Vagina (tissue), 2 donors: ENCODE results near the gene CSMD2. TPM values are rescaled to one million over a fixed set of nuclear protein-coding genes. Genes with fewer than 3 reads are reported as not detected.

Experiments used
- DNase-seq, 2 donors: peaks; one replicate each; pipeline ENCODE4 v3.0.0-alpha.2; 2017; ENCODE audit errors: extremely low spot score in 2 of 2
- H3K27ac ChIP-seq: fragments of 200-600 bp; sonication (generic); one replicate; pipeline ENCODE4 v1.5.1; 2019
- H3K27me3 ChIP-seq: fragments of 200-600 bp; sonication (generic); one replicate; pipeline ENCODE4 v1.5.1; 2019
- H3K36me3 ChIP-seq, 2 donors: fragments of 200-600 bp; sonication (generic); one replicate each; pipeline ENCODE4 v1.5.1; 2017 to 2019
- H3K4me1 ChIP-seq: fragments of 200-600 bp; sonication (generic); one replicate; pipeline ENCODE4 v1.5.1; 2019
- H3K4me3 ChIP-seq, 2 donors: fragments of 200-600 bp; sonication (generic); 1 replicate in 1 of 2; 2 replicates in 1 of 2; pipeline ENCODE4 v1.5.1; 2016 to 2019
- H3K9me3 ChIP-seq: fragments of 200-600 bp; sonication (generic); one replicate; pipeline ENCODE4 v1.5.1; 2019
- CTCF ChIP-seq, 3 experiments: fragments of 450-650 bp in 2 of 3; fragments of 200-600 bp in 1 of 3; sonication (generic) in 1 of 3; IDR thresholded peaks; one replicate each; pipeline ENCODE4 v1.5.1; 2017 to 2019; ENCODE audit warnings: antibody characterized with exemption in 3 of 3, mild to moderate bottlenecking in 2 of 3, moderate library complexity in 2 of 3
- POLR2A ChIP-seq, 2 donors: fragments of 450-650 bp; IDR thresholded peaks; one replicate each; pipeline ENCODE4 v1.6.1; 2017; ENCODE audit warnings: antibody characterized with exemption in 2 of 2, mild to moderate bottlenecking in 2 of 2, moderate library complexity in 2 of 2
- POLR2AphosphoS5 ChIP-seq, 2 donors: sonication (generic); formaldehyde crosslinking; IDR thresholded peaks; one replicate each; pipeline ENCODE4 v1.9.0; 2017; ENCODE audit warnings: antibody characterized with exemption in 2 of 2, mild to moderate bottlenecking in 2 of 2, low read depth in 1 of 2; ENCODE audit not compliant: insufficient read depth in 1 of 2
- intact Hi-C: fragments of 100-400 bp; cut with DNase I; formaldehyde crosslinking; loops from one replicate; pipeline ENCODE4 v1.15.1; 2023
- total RNA-seq: library from RNA; depleted of rRNA; stranded (reverse); fragments of >200 nt; gene quantifications from one replicate; pipeline ENCODE4 v1.2.3, GENCODE V29; 2016

CSMD2 gene
- total RNA-seq, 1 donor from 2014 or later: 0.25 TPM

DNA sequence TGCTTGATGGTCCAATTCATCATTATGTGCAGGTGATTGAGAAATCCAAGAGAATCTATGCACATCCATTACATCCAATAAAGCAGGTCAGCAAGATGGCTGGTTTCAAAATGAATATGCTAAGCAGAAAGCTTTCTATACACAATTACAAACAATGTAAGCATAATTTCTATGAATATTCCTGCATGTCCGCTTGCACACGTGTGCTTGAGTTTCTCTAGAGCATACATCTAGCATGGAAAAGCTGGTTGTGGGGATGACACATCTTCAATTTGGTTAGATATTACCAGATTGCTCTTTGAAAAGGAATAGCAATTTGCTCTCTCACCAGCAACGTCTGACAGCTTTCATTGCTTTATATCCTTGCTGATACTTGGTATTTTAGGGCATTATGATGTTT, 461.6 kb downstream of the CSMD2 start:
- TF ChIP-seq CTCF (IDR thresholded peaks at IDR 0.05): no peak
- no peak for TF ChIP-seq POLR2A (IDR thresholded peaks at IDR 0.05)
- no peak for TF ChIP-seq POLR2AphosphoS5 (IDR thresholded peaks at IDR 0.05; ENCODE audit: insufficient read depth in 1 of 2, low read depth in 1 of 2)
- no peaks in the 10 kb centered on the region for H3K9me3 ChIP-seq
- no peak overlapping the region for H3K4me3 ChIP-seq
- intact Hi-C loops: no loop called here
- no peak for DNase-seq
- H3K4me1 ChIP-seq: no peaks in the 10 kb centered on the region
- H3K27me3 ChIP-seq: no peaks in the 10 kb centered on the region
- no peaks in the 10 kb centered on the region for H3K36me3 ChIP-seq
- H3K27ac ChIP-seq: no peak overlapping the region

GRCh38 chr1:33698361-33699035, 466.5 kb downstream of the CSMD2 start:
- Histone ChIP-seq H3K36me3 (no peaks in the 10 kb centered on the region), H3K27ac (no peak overlapping the region), H3K27me3 (no peaks in the 10 kb centered on the region), H3K9me3 (no peaks in the 10 kb centered on the region), H3K4me3 (no peak overlapping the region), H3K4me1 (no peaks in the 10 kb centered on the region)
- no peak for DNase-seq
- intact Hi-C loops: no loop called here
- TF ChIP-seq POLR2AphosphoS5 (IDR thresholded peaks at IDR 0.05; ENCODE audit: insufficient read depth in 1 of 2, low read depth in 1 of 2): no peak
- no peak for TF ChIP-seq CTCF (IDR thresholded peaks at IDR 0.05)
- no peak for TF ChIP-seq POLR2A (IDR thresholded peaks at IDR 0.05)

DNA sequence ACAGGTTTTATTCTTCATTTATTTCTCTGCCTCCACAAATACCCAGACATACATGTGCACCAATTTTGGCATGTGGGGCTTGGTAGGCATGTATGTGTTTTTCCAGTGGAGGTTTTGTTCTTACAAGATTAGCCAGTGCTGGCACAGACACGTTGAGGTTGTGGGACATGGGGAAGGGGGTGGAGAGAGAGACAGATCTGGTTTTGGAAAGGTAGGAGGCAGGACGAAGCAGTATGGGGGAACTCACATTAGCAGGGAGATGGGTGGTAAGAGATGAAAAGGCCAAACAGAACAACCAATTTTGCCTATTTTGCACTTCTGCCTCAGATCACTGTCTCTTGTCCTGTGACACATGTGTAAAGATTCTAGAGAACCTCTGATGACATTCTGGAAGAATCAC, 467.2 kb downstream of the CSMD2 start:
- intact Hi-C loops: no loop called here

DNA sequence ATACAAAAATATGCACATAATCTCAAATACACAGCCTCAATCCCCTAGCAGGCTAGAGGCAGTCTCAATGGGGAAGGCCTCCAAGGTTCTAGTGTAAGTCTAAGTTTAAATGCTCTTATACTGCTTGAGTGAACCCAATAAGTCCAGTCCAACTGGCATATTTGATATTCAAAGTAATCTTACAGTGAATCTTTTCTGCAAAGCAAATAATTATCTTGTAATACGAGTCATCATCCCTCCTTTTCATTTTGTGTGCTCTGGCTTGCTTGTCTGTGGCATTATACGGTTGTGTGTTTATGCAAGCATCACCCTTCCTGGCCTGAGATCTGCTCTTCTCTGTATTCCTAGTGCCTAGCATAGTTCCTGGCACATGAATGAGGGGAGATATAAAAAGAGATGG, 468.1 kb downstream of the CSMD2 start:
- intact Hi-C loops: no loop called here
- no peaks in the 10 kb centered on the region for H3K4me1 ChIP-seq
- DNase-seq: no peak
- H3K27me3 ChIP-seq: no peaks in the 10 kb centered on the region
- H3K36me3 ChIP-seq: no peaks in the 10 kb centered on the region
- TF ChIP-seq POLR2A (IDR thresholded peaks at IDR 0.05) (no peak), POLR2AphosphoS5 (IDR thresholded peaks at IDR 0.05; ENCODE audit: insufficient read depth in 1 of 2, low read depth in 1 of 2) (no peak), CTCF (IDR thresholded peaks at IDR 0.05) (no peak)
- H3K27ac ChIP-seq: no peak overlapping the region
- no peak overlapping the region for H3K4me3 ChIP-seq
- H3K9me3 ChIP-seq: no peaks in the 10 kb centered on the region

More for the DNA sequence above, 467.2 kb downstream of the CSMD2 start:
- DNase-seq: no peak
- no peaks in the 10 kb centered on the region for H3K9me3 ChIP-seq
- no peaks in the 10 kb centered on the region for H3K27me3 ChIP-seq
- TF ChIP-seq POLR2AphosphoS5 (IDR thresholded peaks at IDR 0.05; ENCODE audit: insufficient read depth in 1 of 2, low read depth in 1 of 2) (no peak), CTCF (IDR thresholded peaks at IDR 0.05) (no peak), POLR2A (IDR thresholded peaks at IDR 0.05) (no peak)
- H3K4me1 ChIP-seq: no peaks in the 10 kb centered on the region
- H3K36me3 ChIP-seq: no peaks in the 10 kb centered on the region
- no peak overlapping the region for H3K27ac ChIP-seq
- H3K4me3 ChIP-seq: no peak overlapping the region

- no peaks in the 10 kb centered on the region for H3K27me3 ChIP-seq
- H3K36me3 ChIP-seq: no peaks in the 10 kb centered on the region
- H3K9me3 ChIP-seq: no peaks in the 10 kb centered on the region
- H3K4me3 ChIP-seq: no peak overlapping the region
- H3K4me1 ChIP-seq: no peaks in the 10 kb centered on the region
- DNase-seq: no peak
- TF ChIP-seq POLR2AphosphoS5 (IDR thresholded peaks at IDR 0.05; ENCODE audit: insufficient read depth in 1 of 2, low read depth in 1 of 2) (no peak), POLR2A (IDR thresholded peaks at IDR 0.05) (no peak), CTCF (IDR thresholded peaks at IDR 0.05) (no peak)
- intact Hi-C loops: no loop called here
- H3K27ac ChIP-seq: no peak overlapping the region
Observed at GRCh38 chr1:33696311-33696710, 468.7 kb downstream of the CSMD2 start.
